NB4 (cell line): Measurements from ENCODE around the gene CD47.

Source experiments
- DNase-seq: peaks from one replicate; pipeline ENCODE4 v3.0.0; 2010; ENCODE audit warnings: low read depth
- H3K4me3 ChIP-seq: one replicate; pipeline ENCODE4 v1.5.1; 2011; ENCODE audit warnings: mild to moderate bottlenecking, low read depth, low read length, moderate library complexity
- CTCF ChIP-seq: IDR thresholded peaks from one replicate; pipeline ENCODE4 v1.5.1; 2012; ENCODE audit warnings: low read depth, low read length
- MAX ChIP-seq: IDR thresholded peaks from 2 replicates; pipeline ENCODE4 v1.6.1; 2011; ENCODE audit warnings: low read depth, low read length
- MYC ChIP-seq: IDR thresholded peaks from 2 replicates; pipeline ENCODE4 v1.6.1; 2011; ENCODE audit warnings: low read depth, low read length
- POLR2A ChIP-seq: IDR thresholded peaks from 2 replicates; pipeline ENCODE4 v1.6.1; 2011; ENCODE audit warnings: mild to moderate bottlenecking; ENCODE audit not compliant: insufficient read length; ENCODE audit errors: extremely low read depth

The CD47 gene

GRCh38 chr3:108014943-108015342, 75.9 kb downstream of the CD47 start:
- H3K4me3 ChIP-seq, result no peak overlapping the region
- no peak for DNase-seq
- TF ChIP-seq CTCF (no peak), POLR2A (no peak), MYC (no peak), MAX (no peak)

- TF ChIP-seq MYC (no peak), MAX (no peak), POLR2A (no peak), CTCF (no peak)
- DNase-seq, result no peak
- no peak overlapping the region for H3K4me3 ChIP-seq
Measured at GRCh38 chr3:108013141-108014055, 77.4 kb downstream of the CD47 start.

GRCh38 chr3:108012304-108012703, 78.5 kb downstream of the CD47 start:
- TF ChIP-seq CTCF (no peak), POLR2A (no peak), MAX (no peak), MYC (no peak)
- H3K4me3 ChIP-seq, result no peak overlapping the region
- DNase-seq, result no peak

GRCh38 chr3:108011616-108012015, 79.2 kb downstream of the CD47 start:
- TF ChIP-seq MAX (no peak), MYC (no peak), CTCF (no peak), POLR2A (no peak)
- no peak overlapping the region for H3K4me3 ChIP-seq
- DNase-seq, result no peak

GRCh38 chr3:108008931-108009639, 81.7 kb downstream of the CD47 start:
- H3K4me3 ChIP-seq, result no peak overlapping the region
- no peak for DNase-seq
- TF ChIP-seq MYC (no peak), CTCF (no peak), POLR2A (no peak), MAX (no peak)
